Left lobe of liver (tissue), 2 donors: ENCODE data around the gene NOC3L. TPM values are rescaled to one million over a fixed set of nuclear protein-coding genes. Genes with fewer than 3 reads are reported as not detected.

ENCODE experiments used
- ATAC-seq: fragments of 200-7000 bp; cut with Tn5 transposase; one replicate; pipeline ENCODE4 v1.9.1; 2020; ENCODE audit warnings: mild to moderate bottlenecking, moderate library complexity
- DNase-seq: peaks from one replicate; pipeline ENCODE4 v3.0.0-alpha.2; 2020; ENCODE audit warnings: low spot score
- total RNA-seq: library from RNA; stranded (reverse); gene quantifications from one replicate; pipeline ENCODE4 v1.2.1, GENCODE V29; 2021
- donor health status: DM: no; HTN: no; CAD: no; lungs with moderate emphysema.
- donor health status: DM: no; HTN: yes; CAD: no.

The NOC3L gene
- total RNA-seq, 1 donor from 2014 or later, result 5.5 TPM

DNA sequence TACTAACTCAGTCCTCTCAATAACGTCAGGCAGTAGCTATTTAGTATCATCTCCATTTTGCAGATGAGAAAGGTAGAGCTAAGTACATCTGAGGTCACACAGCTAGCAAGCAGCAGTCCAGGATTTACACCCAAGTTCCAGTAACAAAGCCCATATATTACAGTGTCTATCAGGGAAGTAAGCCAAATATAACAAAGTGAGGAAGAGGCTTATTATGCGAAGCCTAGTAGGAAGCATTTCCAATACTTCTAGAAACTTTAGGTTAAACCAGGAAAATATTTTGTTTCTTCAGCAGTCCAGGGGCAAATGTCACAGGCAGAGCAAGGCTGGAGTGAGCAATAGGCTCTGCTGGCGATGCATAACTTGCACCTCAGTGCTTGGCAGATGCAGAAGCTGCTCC, 53.9 kb downstream of the NOC3L start:
- no peak for DNase-seq

DNA sequence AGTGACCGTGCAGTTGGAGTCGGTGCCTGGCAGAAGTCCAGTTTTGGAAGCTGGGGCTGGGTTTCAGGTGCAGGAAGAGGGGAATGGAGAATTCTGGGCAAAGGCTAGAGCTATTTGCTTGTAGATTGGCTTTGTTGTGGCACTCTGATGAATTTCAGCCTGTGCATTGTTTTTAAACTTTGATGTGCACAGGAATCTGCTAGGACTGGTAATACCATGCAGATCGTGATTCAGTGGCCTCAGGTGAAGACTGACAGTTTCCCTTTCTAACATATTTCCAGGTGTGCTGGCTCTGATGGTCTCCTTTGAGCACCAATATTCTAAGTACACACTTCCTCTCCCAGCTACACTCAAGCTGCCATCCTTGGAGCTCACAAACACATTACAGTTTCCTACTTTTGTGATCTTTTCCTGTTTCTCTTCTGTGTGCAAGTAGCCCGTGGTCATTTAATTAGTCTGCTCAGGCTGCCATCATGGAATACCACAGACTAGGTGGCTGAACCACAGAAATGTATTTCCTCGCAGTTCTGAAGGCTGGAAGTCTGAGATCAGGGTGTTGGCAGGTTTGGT, 55.6 kb downstream of the NOC3L start:
- DNase-seq, result no peak
- ATAC-seq, result no peak

More for the DNA sequence above, 53.9 kb downstream of the NOC3L start:
- no peak for ATAC-seq

DNA sequence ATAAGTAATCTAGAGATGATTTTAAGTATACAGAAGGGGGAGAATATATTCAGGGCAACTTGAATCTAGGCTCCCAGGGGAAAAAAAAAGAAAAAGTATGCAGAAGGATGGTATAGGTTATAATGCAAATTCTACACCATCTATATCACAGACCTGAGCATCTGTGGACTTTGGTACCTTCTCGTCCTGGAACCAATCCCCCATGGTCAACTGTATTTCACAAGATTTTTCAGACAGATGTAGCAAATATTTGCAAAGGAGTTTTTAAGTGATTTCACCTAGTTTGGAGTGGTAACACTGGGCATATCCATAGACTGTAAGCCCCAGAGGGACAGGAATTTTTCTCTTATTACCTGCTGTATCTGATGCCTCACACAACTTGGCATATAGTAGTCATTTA, 58.8 kb downstream of the NOC3L start:
- no peak for DNase-seq
- ATAC-seq, result no peak

DNA sequence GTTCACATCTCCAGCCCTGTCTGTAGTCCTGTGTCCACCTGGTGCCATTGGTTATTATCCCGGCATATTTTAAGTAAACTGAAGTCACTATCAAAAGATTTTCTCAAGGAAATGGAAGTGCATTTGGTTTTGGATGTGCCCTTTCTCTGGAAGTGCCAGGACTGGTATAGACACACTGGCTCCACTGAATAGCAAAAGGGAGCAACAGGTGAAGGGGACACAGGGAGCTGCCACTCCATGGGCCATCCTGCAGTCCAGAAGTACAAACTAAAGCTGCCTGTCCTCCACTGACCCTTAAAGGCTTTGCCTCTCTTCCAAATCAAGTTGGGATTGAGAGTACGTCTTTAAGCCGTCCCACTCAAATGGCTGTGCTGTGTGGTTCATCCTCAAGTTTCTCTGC, 62.7 kb downstream of the NOC3L start:
- DNase-seq (no peak), ATAC-seq (no peak)

DNA sequence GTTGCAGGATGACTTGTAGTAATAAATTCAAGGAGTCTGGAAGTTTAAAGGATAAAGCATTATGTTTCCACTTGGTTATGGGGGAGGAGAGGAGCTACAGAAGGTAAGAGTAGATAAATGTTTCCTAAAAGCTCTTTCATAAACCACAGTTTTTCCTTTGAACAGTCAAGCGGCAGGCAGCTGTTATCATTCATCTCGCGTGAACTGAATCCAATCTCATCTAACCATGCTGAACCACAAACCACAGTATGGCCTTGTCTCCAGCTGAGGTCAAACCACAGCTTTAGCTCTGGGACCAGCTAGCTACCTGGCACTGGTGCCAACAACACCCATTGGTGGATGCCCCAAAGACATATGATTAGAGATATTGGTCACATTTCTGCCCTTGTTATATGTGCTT, 63.3 kb downstream of the NOC3L start:
- ATAC-seq (no peak), DNase-seq (no peak)

DNA sequence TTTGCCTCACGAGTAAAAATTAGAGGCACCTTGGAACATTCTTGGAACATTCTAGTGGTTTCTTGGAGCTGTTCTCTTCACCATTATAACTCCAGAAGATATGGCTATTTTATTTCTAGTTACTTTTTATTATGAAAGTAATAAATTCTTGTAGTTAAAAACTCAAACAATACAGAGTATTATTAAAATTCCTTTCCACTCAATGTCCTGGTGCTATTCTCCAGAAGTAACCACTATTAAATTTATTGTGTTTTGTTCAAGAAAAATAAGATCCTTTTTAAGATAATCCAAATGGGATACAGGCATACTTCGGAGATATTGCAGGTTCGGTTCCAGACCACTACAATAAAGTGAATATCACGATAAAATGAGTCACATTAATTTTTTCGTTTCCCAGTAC, 68.6 kb downstream of the NOC3L start:
- ATAC-seq (no peak), DNase-seq (no peak)

DNA sequence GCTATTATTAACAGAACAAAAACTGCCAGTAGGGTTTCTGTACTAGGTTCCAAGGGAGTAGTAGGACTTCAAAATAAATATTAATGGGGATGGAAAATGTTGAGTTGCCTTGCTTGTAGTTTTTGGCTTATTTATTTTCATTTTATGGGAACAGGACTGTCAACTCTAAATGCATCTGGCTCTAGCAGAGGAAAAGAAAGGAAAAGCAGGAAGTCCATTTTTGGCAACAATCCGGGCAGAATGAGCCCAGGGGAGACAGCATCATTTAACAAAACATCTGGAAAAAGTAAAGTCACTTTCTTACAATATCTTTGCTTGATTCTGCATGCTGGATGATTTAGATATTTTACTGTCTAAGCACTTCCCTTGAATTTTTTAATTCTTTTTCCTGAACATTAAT, 69.4 kb downstream of the NOC3L start:
- DNase-seq (no peak), ATAC-seq (no peak)

DNA sequence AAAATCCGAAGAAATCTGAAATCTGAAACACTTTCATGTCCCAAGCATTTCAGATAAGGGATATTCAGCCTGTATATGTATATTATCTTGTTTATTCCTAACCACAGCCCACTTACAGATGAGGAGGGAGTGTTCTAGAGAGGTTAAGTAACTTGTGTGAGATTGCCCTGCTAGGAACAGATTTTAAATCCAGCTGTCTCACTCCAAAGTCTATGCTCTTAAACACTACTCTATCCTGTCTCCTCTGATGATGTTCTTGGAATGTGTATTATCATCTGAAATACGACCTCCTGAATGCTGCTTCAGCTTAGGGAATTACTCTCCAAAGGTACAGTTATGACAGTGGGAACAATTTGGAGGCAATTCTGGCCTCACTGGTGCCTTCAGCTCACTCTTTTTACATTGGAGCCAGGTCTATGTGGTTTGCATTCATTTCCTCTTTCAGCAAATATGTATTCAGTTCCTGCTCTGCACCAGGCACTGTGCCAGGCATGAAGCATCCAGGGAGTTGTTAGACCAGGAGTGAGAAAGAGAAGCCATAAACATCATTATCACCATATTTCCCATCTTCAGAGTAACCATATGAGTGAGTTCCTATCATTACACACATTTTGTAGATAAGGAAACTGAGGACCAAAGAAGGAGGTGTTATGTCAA, 70.2 kb downstream of the NOC3L start:
- no peak for ATAC-seq
- no peak for DNase-seq

DNA sequence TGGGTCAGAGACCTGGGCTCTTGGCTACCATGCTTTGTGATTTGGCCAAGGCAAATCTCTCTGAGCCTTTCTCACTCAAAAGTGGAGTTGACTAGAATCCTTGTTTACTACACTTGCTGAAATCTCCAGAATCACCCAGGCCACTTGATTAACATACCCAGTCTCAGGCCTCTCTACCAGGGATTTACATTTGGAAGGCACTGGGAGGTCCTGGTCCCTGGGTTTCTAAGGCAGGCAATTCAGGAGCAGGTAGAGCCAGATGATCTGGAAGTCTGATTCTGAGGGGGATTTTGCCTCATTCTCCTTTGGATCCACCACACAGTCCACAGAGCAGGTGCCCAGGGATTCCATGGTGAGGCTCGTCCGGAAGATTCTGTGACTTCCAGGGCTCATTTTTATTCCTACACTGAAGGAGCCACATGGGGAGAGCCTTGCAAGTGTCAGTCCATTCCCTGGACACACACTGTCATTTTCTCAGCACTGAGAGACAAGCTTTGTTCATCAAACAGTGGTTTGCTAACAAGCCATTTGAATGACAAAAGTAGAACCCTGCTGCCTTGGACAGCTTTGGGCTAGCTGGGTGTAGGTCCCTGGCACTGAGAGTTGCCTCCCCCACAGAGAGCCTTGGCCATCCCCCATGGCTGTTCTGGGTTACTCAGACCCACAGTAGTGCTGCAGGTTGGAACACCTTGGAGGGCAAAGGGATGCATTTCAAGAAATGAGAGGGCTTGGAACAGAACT, 74.2 kb downstream of the NOC3L start:
- ATAC-seq (no peak), DNase-seq (no peak)

DNA sequence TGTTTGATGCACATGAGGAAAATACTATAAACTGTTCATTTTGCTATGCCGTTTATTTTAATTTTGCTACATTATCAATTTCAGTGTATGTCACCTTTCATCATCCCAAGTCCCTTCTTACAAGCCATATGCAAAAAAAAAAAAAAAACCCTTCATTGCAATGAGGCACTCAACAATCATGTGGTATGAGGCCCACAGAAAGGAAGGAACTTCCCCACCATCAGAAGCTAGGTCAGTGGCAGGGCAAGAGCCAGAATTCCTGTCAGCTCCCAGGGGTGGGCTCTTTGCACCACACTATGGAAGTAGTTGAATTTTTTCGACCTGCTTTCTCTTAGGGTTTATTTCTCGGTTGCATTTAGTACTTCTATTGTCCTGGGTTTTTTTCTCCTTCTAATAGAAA, 75.4 kb downstream of the NOC3L start:
- ATAC-seq, result no peak
- no peak for DNase-seq

DNA sequence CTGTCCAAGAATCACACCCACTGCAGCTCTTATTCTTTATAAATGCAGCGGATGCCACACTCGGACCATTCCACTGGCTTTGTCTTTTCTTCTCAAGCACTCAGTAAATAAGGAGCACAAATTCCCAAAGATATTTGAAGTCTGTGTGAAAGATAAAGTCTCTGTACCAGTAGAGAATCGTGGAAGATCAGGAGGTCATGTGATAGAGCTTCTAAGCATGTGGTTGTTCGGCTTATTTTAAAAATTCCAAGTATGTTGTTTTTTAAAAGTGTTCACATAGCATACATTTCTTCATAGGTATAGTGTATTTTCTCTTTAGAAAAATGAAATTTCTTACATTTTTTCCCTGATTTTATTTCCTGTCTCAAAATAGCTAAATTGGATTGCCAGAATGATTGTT, 75.8 kb downstream of the NOC3L start:
- DNase-seq (no peak), ATAC-seq (no peak)

DNA sequence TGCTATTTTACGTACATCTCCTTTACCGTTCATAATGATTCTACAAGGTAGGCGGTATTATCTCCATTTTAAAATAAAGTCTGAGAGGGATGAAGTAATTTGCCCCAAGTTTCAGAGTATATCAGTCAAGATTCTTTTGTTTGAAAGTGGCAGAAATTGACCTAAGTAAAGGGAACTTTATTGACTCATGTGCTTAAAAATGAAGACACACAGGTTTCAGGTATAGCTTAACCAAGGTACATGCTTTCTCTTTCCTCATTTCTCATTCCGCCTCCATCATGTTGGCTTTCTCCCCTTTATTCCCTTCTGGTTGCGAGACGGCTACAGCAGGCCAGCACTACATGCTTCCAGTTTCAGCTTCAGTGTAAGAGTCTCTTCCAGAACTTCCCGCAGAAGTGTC, 77.5 kb downstream of the NOC3L start:
- no peak for DNase-seq
- ATAC-seq, result no peak

Other genes with a start within 250 kb of the NOC3L start
- 4.5 TPM for gene TBC1D12, start 39.6 kb upstream of the NOC3L start, total RNA-seq
- gene HELLS, start 182.8 kb upstream of the NOC3L start, total RNA-seq, result 1.6 TPM